ENCODE results near the gene DNAI4.
"Not testable (repeated sequence)": the region's sequence is repeated elsewhere in the genome, so short reads cannot be mapped to it uniquely, and the experiment has no call there.

The DNAI4 gene

DNA sequence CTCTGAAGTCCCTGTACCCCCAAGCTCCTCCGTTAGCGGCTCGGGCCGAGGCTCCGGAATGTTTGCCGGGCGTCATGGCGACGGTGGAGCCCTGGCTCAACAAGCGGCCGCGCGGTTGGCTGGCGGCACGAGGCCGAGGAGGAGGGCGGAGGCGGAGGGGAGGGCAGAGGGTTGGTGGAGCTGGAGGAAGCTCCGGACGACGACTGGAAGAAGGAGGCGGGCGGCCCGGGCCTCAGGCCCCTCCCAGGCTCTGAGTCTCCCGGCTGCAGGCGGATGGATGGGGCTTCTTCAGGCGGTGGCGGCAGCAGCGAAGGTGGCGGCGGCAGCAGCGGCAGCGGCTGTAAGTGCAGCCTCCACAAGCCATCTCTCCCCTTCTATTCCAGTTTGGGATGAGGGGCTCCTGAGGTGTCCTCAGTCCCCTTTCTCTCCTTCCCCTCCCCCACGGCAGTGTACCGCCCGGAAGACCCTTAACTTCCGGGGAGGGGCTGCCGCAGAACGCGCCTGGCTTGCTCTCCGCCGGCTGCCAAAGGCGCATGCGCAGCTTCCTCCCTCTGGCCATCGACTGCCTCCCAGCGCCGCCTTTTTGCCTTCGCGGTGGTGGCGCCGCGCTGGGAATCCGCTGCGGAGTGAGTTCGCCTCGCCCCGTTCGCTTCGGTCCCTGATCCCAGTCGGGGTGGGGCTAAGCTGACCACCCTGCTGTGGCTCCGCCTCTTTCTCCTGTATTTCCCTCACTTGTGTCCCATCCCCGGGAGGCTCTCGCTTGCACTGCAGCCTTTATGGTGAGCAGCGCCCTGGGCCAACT is at the start of gene DNAI4, which contains the start of gene MIER1:
TSS of gene DNAI4 (minus strand) at position 101 of the 802 bp plus-strand sequence. CDS start at position 76, 25 bp downstream.
TSS of gene MIER1 (plus strand) at position 235 of the 802 bp plus-strand sequence. CDS start at position 274, 39 bp downstream.
- peak; percentile 28; the same call in 1 of the 2 replicates for TF ChIP-seq CTCF (conservative IDR thresholded peaks at IDR 0.05)
- peak within 1 kb of the TSS; percentile 87 for H3K27ac ChIP-seq

DNA sequence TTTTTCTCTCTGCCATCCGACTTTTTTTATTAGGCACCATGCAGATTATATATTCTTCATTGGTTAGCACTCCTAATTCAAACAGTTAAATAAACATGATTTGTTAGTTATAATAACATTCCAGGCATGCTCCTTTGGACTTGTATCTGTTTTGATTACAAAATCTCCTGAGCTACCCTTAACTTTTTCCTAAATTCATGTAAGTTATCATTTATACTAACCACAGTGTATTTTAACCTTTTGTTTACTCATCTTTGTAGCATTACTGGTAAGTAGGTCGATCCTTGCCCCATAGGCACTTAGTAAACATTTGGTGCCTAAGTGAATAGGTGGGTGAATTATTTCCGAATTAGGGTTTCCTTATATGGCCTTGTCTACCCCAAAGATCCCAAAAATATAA is 43.9 kb upstream of the DNAI4 start:
- no peak overlapping the region for H3K27ac ChIP-seq
- TF ChIP-seq CTCF (conservative IDR thresholded peaks at IDR 0.05), result no peak

- H3K27ac ChIP-seq, result not testable (repeated sequence)
Observed at GRCh38 chr1:66966188-66966873, 41.7 kb upstream of the DNAI4 start.

DNA sequence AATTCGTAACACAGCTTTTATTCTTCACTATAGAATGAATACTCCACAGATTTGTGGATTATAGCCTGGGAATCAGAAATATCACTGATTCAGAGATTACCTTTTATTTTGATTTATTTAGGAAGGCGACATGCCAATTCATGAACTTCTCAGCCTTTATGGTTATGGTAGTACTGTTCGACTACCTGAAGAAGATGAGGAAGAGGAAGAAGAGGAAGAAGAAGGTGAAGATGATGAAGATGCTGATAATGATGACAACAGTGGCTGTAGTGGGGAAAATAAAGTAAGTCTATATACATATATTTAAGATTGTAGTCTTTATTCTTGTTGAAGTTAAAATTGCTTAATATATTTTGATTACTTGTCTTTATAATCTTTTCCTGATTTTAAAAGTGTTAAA is 33.3 kb upstream of the DNAI4 start:
- no peak overlapping the region for H3K27ac ChIP-seq
- TF ChIP-seq CTCF (conservative IDR thresholded peaks at IDR 0.05), result no peak

DNA sequence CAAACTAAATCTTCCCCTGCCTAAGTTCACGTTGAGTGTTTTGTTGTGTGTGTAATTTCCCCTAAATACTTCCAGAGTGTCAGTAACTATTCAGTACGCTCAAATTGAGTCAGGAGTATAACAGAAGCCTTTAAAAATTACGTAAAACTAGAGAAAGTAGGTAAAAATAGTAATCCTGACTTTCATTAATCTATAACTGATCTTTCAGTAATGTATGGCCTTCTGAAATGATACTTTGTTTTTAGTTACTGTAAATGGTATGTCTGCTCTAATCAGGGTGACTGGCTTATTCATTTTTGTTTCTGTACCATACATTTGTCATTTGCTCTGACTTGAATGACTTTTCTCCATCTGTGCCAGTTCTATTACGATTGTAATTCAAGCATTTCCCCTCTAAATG is 29.6 kb upstream of the DNAI4 start:
- no peak for TF ChIP-seq CTCF (conservative IDR thresholded peaks at IDR 0.05)
- no peak overlapping the region for H3K27ac ChIP-seq

- no peak for TF ChIP-seq CTCF (conservative IDR thresholded peaks at IDR 0.05)
- H3K27ac ChIP-seq, result no peak overlapping the region
Observed at GRCh38 chr1:66951513-66951912, 26.9 kb upstream of the DNAI4 start.

GRCh38 chr1:66947267-66947666 is 22.6 kb upstream of the DNAI4 start:
- H3K27ac ChIP-seq, result no peak overlapping the region
- TF ChIP-seq CTCF (conservative IDR thresholded peaks at IDR 0.05), result no peak

GRCh38 chr1:66945316-66945715 is 20.7 kb upstream of the DNAI4 start:
- no peak overlapping the region for H3K27ac ChIP-seq
- TF ChIP-seq CTCF (conservative IDR thresholded peaks at IDR 0.05), result no peak
